ENCODE measurements around the gene OSGIN1.

Gene OSGIN1

GRCh38 chr16:83963277-83964119 lies 10.5 kb downstream of the OSGIN1 start:
- no peak for DNase-seq (ENCODE audit: insufficient read length)
- no peak for FAIRE-seq

GRCh38 chr16:83964684-83965443 lies 11.8 kb downstream of the OSGIN1 start:
- DNase-seq (ENCODE audit: insufficient read length) (no peak), FAIRE-seq (no peak)
- TF ChIP-seq POLR2A (IDR thresholded peaks at IDR 0.05; ENCODE audit: low read depth, low read length), result no peak
- TF ChIP-seq TAF1 (IDR thresholded peaks at IDR 0.05; ENCODE audit: borderline replicate concordance, low read depth, low read length), result no peak
- TF ChIP-seq POLR2AphosphoS5 (IDR thresholded peaks at IDR 0.05; ENCODE audit: low read depth, low read length), result no peak

More at GRCh38 chr16:83963277-83964119, 10.5 kb downstream of the OSGIN1 start:
- no peak for TF ChIP-seq POLR2A (IDR thresholded peaks at IDR 0.05; ENCODE audit: low read depth, low read length)
- TF ChIP-seq POLR2AphosphoS5 (IDR thresholded peaks at IDR 0.05; ENCODE audit: low read depth, low read length), result no peak
- no peak for TF ChIP-seq TAF1 (IDR thresholded peaks at IDR 0.05; ENCODE audit: borderline replicate concordance, low read depth, low read length)

- DNase-seq (ENCODE audit: insufficient read length), result no peak
- no peak for FAIRE-seq
- TF ChIP-seq TAF1 (IDR thresholded peaks at IDR 0.05; ENCODE audit: borderline replicate concordance, low read depth, low read length) (no peak), POLR2A (IDR thresholded peaks at IDR 0.05; ENCODE audit: low read depth, low read length) (no peak), POLR2AphosphoS5 (IDR thresholded peaks at IDR 0.05; ENCODE audit: low read depth, low read length) (no peak)
These were observed 12.6 kb downstream of the OSGIN1 start for GRCh38 chr16:83965444-83966152.

GRCh38 chr16:83966153-83966696 lies 13.2 kb downstream of the OSGIN1 start:
- FAIRE-seq (no peak), DNase-seq (ENCODE audit: insufficient read length) (no peak)
- TF ChIP-seq POLR2A (IDR thresholded peaks at IDR 0.05; ENCODE audit: low read depth, low read length) (no peak), POLR2AphosphoS5 (IDR thresholded peaks at IDR 0.05; ENCODE audit: low read depth, low read length) (no peak), TAF1 (IDR thresholded peaks at IDR 0.05; ENCODE audit: borderline replicate concordance, low read depth, low read length) (no peak)

- no peak for TF ChIP-seq TAF1 (IDR thresholded peaks at IDR 0.05; ENCODE audit: borderline replicate concordance, low read depth, low read length)
- no peak for TF ChIP-seq POLR2A (IDR thresholded peaks at IDR 0.05; ENCODE audit: low read depth, low read length)
- no peak for TF ChIP-seq POLR2AphosphoS5 (IDR thresholded peaks at IDR 0.05; ENCODE audit: low read depth, low read length)
- no peak for DNase-seq (ENCODE audit: insufficient read length)
- no peak for FAIRE-seq
These were observed 14.1 kb downstream of the OSGIN1 start for GRCh38 chr16:83967091-83967490.

GRCh38 chr16:83967838-83968305 lies 14.8 kb downstream of the OSGIN1 start, which contains the start of gene NECAB2:
NECAB2 (plus strand) TSS chr16:83968244; CDS start chr16:83968649, 405 bp downstream.
- TF ChIP-seq POLR2AphosphoS5 (IDR thresholded peaks at IDR 0.05; ENCODE audit: low read depth, low read length), result no peak
- TF ChIP-seq TAF1 (IDR thresholded peaks at IDR 0.05; ENCODE audit: borderline replicate concordance, low read depth, low read length), result no peak
- TF ChIP-seq POLR2A (IDR thresholded peaks at IDR 0.05; ENCODE audit: low read depth, low read length), result no peak
- DNase-seq (ENCODE audit: insufficient read length) (peak; percentile 76), FAIRE-seq (peak; percentile 61)

GRCh38 chr16:83968306-83968851 lies 15.3 kb downstream of the OSGIN1 start:
- DNase-seq (ENCODE audit: insufficient read length), result no peak
- FAIRE-seq, result no peak
- no peak for TF ChIP-seq POLR2AphosphoS5 (IDR thresholded peaks at IDR 0.05; ENCODE audit: low read depth, low read length)
- TF ChIP-seq POLR2A (IDR thresholded peaks at IDR 0.05; ENCODE audit: low read depth, low read length), result no peak
- no peak for TF ChIP-seq TAF1 (IDR thresholded peaks at IDR 0.05; ENCODE audit: borderline replicate concordance, low read depth, low read length)

GRCh38 chr16:83968891-83969649 lies 16.0 kb downstream of the OSGIN1 start:
- FAIRE-seq, result no peak
- TF ChIP-seq POLR2AphosphoS5 (IDR thresholded peaks at IDR 0.05; ENCODE audit: low read depth, low read length) (no peak), TAF1 (IDR thresholded peaks at IDR 0.05; ENCODE audit: borderline replicate concordance, low read depth, low read length) (no peak), POLR2A (IDR thresholded peaks at IDR 0.05; ENCODE audit: low read depth, low read length) (no peak)
- DNase-seq (ENCODE audit: insufficient read length), result no peak

- FAIRE-seq (no peak), DNase-seq (ENCODE audit: insufficient read length) (no peak)
- TF ChIP-seq POLR2AphosphoS5 (IDR thresholded peaks at IDR 0.05; ENCODE audit: low read depth, low read length), result no peak
- no peak for TF ChIP-seq POLR2A (IDR thresholded peaks at IDR 0.05; ENCODE audit: low read depth, low read length)
These were observed 16.9 kb downstream of the OSGIN1 start for GRCh38 chr16:83969771-83970429.

- DNase-seq (ENCODE audit: insufficient read length) (no peak), FAIRE-seq (no peak)
- no peak for TF ChIP-seq POLR2A (IDR thresholded peaks at IDR 0.05; ENCODE audit: low read depth, low read length)
- no peak for TF ChIP-seq POLR2AphosphoS5 (IDR thresholded peaks at IDR 0.05; ENCODE audit: low read depth, low read length)
- no peak for TF ChIP-seq TAF1 (IDR thresholded peaks at IDR 0.05; ENCODE audit: borderline replicate concordance, low read depth, low read length)
These were observed 17.4 kb downstream of the OSGIN1 start for GRCh38 chr16:83970430-83970815.
